B cell (primary cell): Measurements from ENCODE around the gene MBD3L2. TPM values are rescaled to one million over a fixed set of nuclear protein-coding genes. Genes with fewer than 3 reads are reported as not detected.
"Not testable (repeated sequence)": the region's sequence is repeated elsewhere in the genome, so short reads cannot be mapped to it uniquely, and the experiment has no call there.

ENCODE experiments used
- ATAC-seq: fragments of 200-7000 bp; cut with Tn5 transposase; one replicate; pipeline ENCODE4 v1.10.0; 2021; ENCODE audit warnings: low read depth, mild to moderate bottlenecking, moderate number of reproducible peaks, moderate library complexity
- CTCF ChIA-PET: fragments of 350-600 bp; sonication (Branson Sonifier 250); formaldehyde crosslinking; loops from one replicate; lab custom pipeline; 2021; ENCODE audit warnings: antibody characterized with exemption, inconsistent platforms; lab: Charles Lee
- POLR2A ChIA-PET: fragments of 350-600 bp; sonication (Branson Sonifier 250); formaldehyde crosslinking; loops from one replicate; lab custom pipeline; 2021; ENCODE audit warnings: antibody characterized with exemption; lab: Charles Lee
- DNase-seq: peaks from one replicate; pipeline ENCODE4 v3.0.0; 2013
- H2AFZ ChIP-seq: 2 replicates; pipeline ENCODE4 v1.6.1; 2012; ENCODE audit warnings: mild to moderate bottlenecking, low read depth, low read length; ENCODE audit not compliant: insufficient read depth, poor library complexity, severe bottlenecking
- H3K27ac ChIP-seq, 2 donors: 1 replicate in 1 of 2; 2 replicates in 1 of 2; pipeline ENCODE4 v1.5.1; 2012 to 2013; ENCODE audit warnings: low read length in 2 of 2, mild to moderate bottlenecking in 2 of 2, moderate library complexity in 1 of 2
- H3K27me3 ChIP-seq, 4 experiments: fragments of 200-600 bp in 1 of 4; sonication (generic) in 1 of 4; replicated peaks in 1 of 4; 1 replicate in 2 of 4; 2 replicates in 2 of 4; pipeline versions ENCODE4 v1.6.1 to v1.7.0; 2013 to 2016; ENCODE audit warnings: low read length in 3 of 4, mild to moderate bottlenecking in 2 of 4, mixed read lengths in 1 of 4, moderate library complexity in 1 of 4; ENCODE audit not compliant: insufficient read depth in 4 of 4, control insufficient read depth in 3 of 4; ENCODE audit errors: control extremely low read depth in 1 of 4
- H3K36me3 ChIP-seq, 2 experiments: replicated peaks in 1 of 2; 1 replicate in 1 of 2; 2 replicates in 1 of 2; pipeline versions ENCODE4 v1.6.1 to v1.7.1; 2013; ENCODE audit warnings: low read length in 1 of 2; ENCODE audit not compliant: insufficient read depth in 2 of 2, control insufficient read depth in 1 of 2; ENCODE audit errors: control extremely low read depth in 1 of 2, extremely low read depth in 1 of 2
- H3K4me1 ChIP-seq, 2 donors: fragments of 200-600 bp in 1 of 2; sonication (generic) in 1 of 2; 1 replicate in 1 of 2; 2 replicates in 1 of 2; pipeline versions ENCODE4 v1.5.1 to v1.6.1; 2013 to 2017; ENCODE audit warnings: low read length in 2 of 2; ENCODE audit not compliant: control insufficient read depth in 2 of 2, insufficient read depth in 2 of 2
- H3K4me2 ChIP-seq: replicated peaks from 2 replicates; pipeline ENCODE3; 2012; ENCODE audit warnings: mild to moderate bottlenecking, low read depth, low read length; ENCODE audit not compliant: poor library complexity, severe bottlenecking
- H3K4me3 ChIP-seq, 5 experiments: fragments of 200-600 bp in 1 of 5; sonication (generic) in 1 of 5; 1 replicate in 3 of 5; 2 replicates in 2 of 5; pipeline versions ENCODE4 v1.5.1 to v1.7.0; 2011 to 2016; ENCODE audit warnings: low read length in 4 of 5, mild to moderate bottlenecking in 4 of 5, low read depth in 2 of 5, control low read depth in 1 of 5, moderate library complexity in 1 of 5; ENCODE audit not compliant: insufficient read depth in 1 of 5; ENCODE audit errors: control extremely low read depth in 1 of 5, extremely low read depth in 1 of 5
- H3K79me2 ChIP-seq: fragments of 200-600 bp; sonication (generic); one replicate; pipeline ENCODE4 v1.6.0; 2016; ENCODE audit warnings: low read length; ENCODE audit not compliant: control insufficient read depth, insufficient read depth
- H3K9ac ChIP-seq: fragments of 200-600 bp; sonication (generic); 2 replicates; pipeline ENCODE4 v1.6.1; 2017; ENCODE audit warnings: mild to moderate bottlenecking, low read length, moderate library complexity
- H3K9me3 ChIP-seq, 3 donors: one replicate each; pipeline versions ENCODE4 v1.6.1 to v1.7.1; 2013; ENCODE audit warnings: low read length in 2 of 3; ENCODE audit not compliant: control insufficient read depth in 2 of 3, insufficient read depth in 1 of 3; ENCODE audit errors: control extremely low read depth in 1 of 3
- H4K20me1 ChIP-seq: 2 replicates; pipeline ENCODE4 v1.6.0; 2012; ENCODE audit warnings: mild to moderate bottlenecking, low read length; ENCODE audit not compliant: insufficient read depth, control insufficient read depth, poor library complexity, severe bottlenecking
- H3K27ac Mint-ChIP-seq: one replicate; pipeline ENCODE4 v1.8.0; 2021; ENCODE audit warnings: mixed read lengths
- H3K27me3 Mint-ChIP-seq: one replicate; pipeline ENCODE4 v1.8.0; 2021; ENCODE audit warnings: mixed read lengths
- H3K4me1 Mint-ChIP-seq: one replicate; pipeline ENCODE4 v1.8.0; 2021; ENCODE audit warnings: mixed read lengths
- H3K4me3 Mint-ChIP-seq: one replicate; pipeline ENCODE4 v1.8.0; 2021; ENCODE audit warnings: mixed read lengths
- H3K9me3 Mint-ChIP-seq: one replicate; pipeline ENCODE4 v1.8.0; 2022; ENCODE audit warnings: mixed read lengths; ENCODE audit not compliant: insufficient read depth
- EZH2 ChIP-seq: IDR thresholded peaks from 2 replicates; pipeline ENCODE4 v1.6.1; 2012; ENCODE audit warnings: borderline replicate concordance, low read depth, mild to moderate bottlenecking, moderate library complexity, low read length; ENCODE audit not compliant: insufficient read depth, poor library complexity, severe bottlenecking
- WGBS: methylation state at CpG from one replicate; pipeline ENCODE4 v1.1.5; 2013; ENCODE audit warnings: missing lambda C conversion rate; ENCODE audit not compliant: insufficient coverage; 5-methylcytosine and 5-hydroxymethylcytosine counted together
- intact Hi-C: fragments of 100-400 bp; cut with micrococcal nuclease; formaldehyde crosslinking; loops from one replicate; pipeline ENCODE4 v1.10.0; 2022
- polyA plus RNA-seq: library from polyadenylated mRNA; depleted of rRNA; stranded (reverse); fragments of >200 nt; gene quantifications from 2 replicates; pipeline ENCODE4 v1.2.3, GENCODE V29; 2012
- total RNA-seq, 2 donors: library from RNA; stranded (reverse); fragments of 120-200 nt in 1 of 2; gene quantifications; 1 replicate in 1 of 2; 2 replicates in 1 of 2; pipeline versions ENCODE4 v1.2.3 to v1.2.4, GENCODE V29; 2013 to 2022
- TF ChIP-seq, protein P1 (sequence below): fragments of 200-600 bp; IDR thresholded peaks from one replicate; pipeline ENCODE4 v1.8.0; 2022; ENCODE audit warnings: antibody characterized with exemption, mild to moderate bottlenecking

MBD3L2 gene
- total and polyA plus RNA-seq, 2 donors (not counting 1 experiment from before 2014, with no cell fraction given): not detected

- no peak overlapping the region for H3K4me3 ChIP-seq
- H3K79me2 ChIP-seq: no peaks in the 10 kb centered on the region
- POLR2A ChIA-PET: no interaction called here
- no peaks in the 10 kb centered on the region for H3K9me3 Mint-ChIP-seq
- 73% methylated on average over 3 of the region's 4 CpGs for WGBS
- no peak for TF ChIP-seq EZH2
- TF ChIP-seq, protein P1, sequence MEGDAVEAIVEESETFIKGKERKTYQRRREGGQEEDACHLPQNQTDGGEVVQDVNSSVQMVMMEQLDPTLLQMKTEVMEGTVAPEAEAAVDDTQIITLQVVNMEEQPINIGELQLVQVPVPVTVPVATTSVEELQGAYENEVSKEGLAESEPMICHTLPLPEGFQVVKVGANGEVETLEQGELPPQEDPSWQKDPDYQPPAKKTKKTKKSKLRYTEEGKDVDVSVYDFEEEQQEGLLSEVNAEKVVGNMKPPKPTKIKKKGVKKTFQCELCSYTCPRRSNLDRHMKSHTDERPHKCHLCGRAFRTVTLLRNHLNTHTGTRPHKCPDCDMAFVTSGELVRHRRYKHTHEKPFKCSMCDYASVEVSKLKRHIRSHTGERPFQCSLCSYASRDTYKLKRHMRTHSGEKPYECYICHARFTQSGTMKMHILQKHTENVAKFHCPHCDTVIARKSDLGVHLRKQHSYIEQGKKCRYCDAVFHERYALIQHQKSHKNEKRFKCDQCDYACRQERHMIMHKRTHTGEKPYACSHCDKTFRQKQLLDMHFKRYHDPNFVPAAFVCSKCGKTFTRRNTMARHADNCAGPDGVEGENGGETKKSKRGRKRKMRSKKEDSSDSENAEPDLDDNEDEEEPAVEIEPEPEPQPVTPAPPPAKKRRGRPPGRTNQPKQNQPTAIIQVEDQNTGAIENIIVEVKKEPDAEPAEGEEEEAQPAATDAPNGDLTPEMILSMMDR: no peak
- H3K27me3 Mint-ChIP-seq: peaks cover 10% of the 10 kb centered on the region
- H3K4me1 Mint-ChIP-seq: no peaks in the 10 kb centered on the region
- CTCF ChIA-PET: no interaction called here
- intact Hi-C loops: no loop called here
- no peak overlapping the region for H2AFZ ChIP-seq
- no peaks in the 10 kb centered on the region for H4K20me1 ChIP-seq
- H3K4me2 ChIP-seq: no peak overlapping the region
- no peaks in the 10 kb centered on the region for H3K9me3 ChIP-seq
- DNase-seq (no peak), ATAC-seq (no peak)
- no peak overlapping the region for H3K4me3 Mint-ChIP-seq
- no peak overlapping the region for H3K9ac ChIP-seq
- H3K27ac ChIP-seq: no peak overlapping the region
- no peak overlapping the region for H3K27ac Mint-ChIP-seq
- no peaks in the 10 kb centered on the region for H3K27me3 ChIP-seq
- H3K4me1 ChIP-seq: no peaks in the 10 kb centered on the region
- no peaks in the 10 kb centered on the region for H3K36me3 ChIP-seq
Observed at GRCh38 chr19:7013678-7014077, 35.4 kb upstream of the MBD3L2 start.

DNA sequence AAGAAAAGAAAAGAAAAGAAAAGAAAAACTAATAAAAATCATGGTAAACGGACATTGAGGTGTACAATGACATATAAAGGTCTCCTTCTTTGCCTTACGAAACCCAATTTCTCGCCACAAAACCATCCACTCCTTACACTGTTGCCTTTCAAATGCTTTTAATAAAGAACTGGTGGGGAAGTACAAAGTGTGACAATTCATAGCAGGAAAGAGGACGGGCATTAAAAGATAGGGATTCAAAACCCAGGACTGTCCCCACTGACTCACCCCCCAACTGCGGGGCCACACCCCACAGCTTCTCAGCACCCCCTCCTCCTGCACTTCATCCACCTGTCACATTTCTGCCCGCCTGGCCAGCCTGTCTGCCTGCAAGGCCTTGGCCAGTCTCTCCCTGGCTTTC, 30.3 kb upstream of the MBD3L2 start:
- Histone ChIP-seq H3K36me3 (no peaks in the 10 kb centered on the region), H3K9me3 (no peaks in the 10 kb centered on the region), H3K27me3 (no peaks in the 10 kb centered on the region), H2AFZ (no peak overlapping the region), H3K4me1 (no peaks in the 10 kb centered on the region), H3K4me2 (no peak overlapping the region), H3K27ac (no peak overlapping the region), H3K4me3 (no peak overlapping the region), H3K79me2 (no peaks in the 10 kb centered on the region), H4K20me1 (no peaks in the 10 kb centered on the region), H3K9ac (no peak overlapping the region)
- POLR2A ChIA-PET: no interaction called here
- DNase-seq (no peak), ATAC-seq (no peak)
- no peaks in the 10 kb centered on the region for H3K9me3 Mint-ChIP-seq
- no peak overlapping the region for H3K27ac Mint-ChIP-seq
- H3K27me3 Mint-ChIP-seq: peaks cover 13% of the 10 kb centered on the region
- no peak overlapping the region for H3K4me3 Mint-ChIP-seq
- intact Hi-C loops: no loop called here
- WGBS: no CpG with 5 or more reads among the region's 6 CpGs
- no peaks in the 10 kb centered on the region for H3K4me1 Mint-ChIP-seq
- CTCF ChIA-PET: no interaction called here
- TF ChIP-seq EZH2: no peak
- TF ChIP-seq, protein P1: no peak

- H3K36me3 ChIP-seq, CTCF ChIA-PET, H3K4me3 ChIP-seq, H3K4me1 ChIP-seq, H4K20me1 ChIP-seq, H3K27me3 ChIP-seq, H3K4me1 Mint-ChIP-seq, H3K4me2 ChIP-seq, H3K79me2 ChIP-seq, ATAC-seq, H3K27ac Mint-ChIP-seq, H3K9ac ChIP-seq, DNase-seq, intact Hi-C loops, H3K4me3 Mint-ChIP-seq, H3K9me3 Mint-ChIP-seq, POLR2A ChIA-PET, H3K27ac ChIP-seq, H3K9me3 ChIP-seq, H2AFZ ChIP-seq: not testable (repeated sequence)
- H3K27me3 Mint-ChIP-seq: peaks cover 12% of the 10 kb centered on the region
- WGBS: no CpG with 5 or more reads among the region's 6 CpGs
Observed at GRCh38 chr19:7021331-7021730, 27.8 kb upstream of the MBD3L2 start, which contains the start of gene MBD3L2B. Gene MBD3L2B (minus strand): TSS chr19:7021431. CDS start chr19:7021397, 34 bp downstream.
